Neural progenitor cell (in vitro differentiated cells): ENCODE data around the gene TMPRSS13.

Source experiments
- CTCF ChIP-seq: fragments of 200-600 bp; sonication (generic); IDR thresholded peaks from 2 replicates; pipeline ENCODE4 v1.5.1; 2017; ENCODE audit warnings: antibody characterized with exemption, mild to moderate bottlenecking
- EZH2 ChIP-seq: fragments of 200-600 bp; sonication (generic); IDR thresholded peaks from 2 replicates; pipeline ENCODE4 v1.6.1; 2017; ENCODE audit warnings: antibody characterized with exemption, mild to moderate bottlenecking, moderate library complexity
- EZH2phosphoT487 ChIP-seq: fragments of 200-600 bp; sonication (generic); IDR thresholded peaks from 2 replicates; pipeline ENCODE4 v1.6.1; 2017; ENCODE audit warnings: antibody characterized with exemption

- TF ChIP-seq EZH2: no peak
- no peak for TF ChIP-seq CTCF
- TF ChIP-seq EZH2phosphoT487: no peak
These were observed 608 bp downstream of the TMPRSS13 start for GRCh38 chr11:117928446-117929141.
